SHP77 (cell line): ENCODE results near the gene ISOC2.
"Not testable (repeated sequence)": the region's sequence is repeated elsewhere in the genome, so short reads cannot be mapped to it uniquely, and the experiment has no call there.

Experiments
- DNase-seq, 2 experiments: peaks; one replicate each; lab custom pipeline; 2025; lab: John Stamatoyannopoulos, UW

The ISOC2 gene

DNA sequence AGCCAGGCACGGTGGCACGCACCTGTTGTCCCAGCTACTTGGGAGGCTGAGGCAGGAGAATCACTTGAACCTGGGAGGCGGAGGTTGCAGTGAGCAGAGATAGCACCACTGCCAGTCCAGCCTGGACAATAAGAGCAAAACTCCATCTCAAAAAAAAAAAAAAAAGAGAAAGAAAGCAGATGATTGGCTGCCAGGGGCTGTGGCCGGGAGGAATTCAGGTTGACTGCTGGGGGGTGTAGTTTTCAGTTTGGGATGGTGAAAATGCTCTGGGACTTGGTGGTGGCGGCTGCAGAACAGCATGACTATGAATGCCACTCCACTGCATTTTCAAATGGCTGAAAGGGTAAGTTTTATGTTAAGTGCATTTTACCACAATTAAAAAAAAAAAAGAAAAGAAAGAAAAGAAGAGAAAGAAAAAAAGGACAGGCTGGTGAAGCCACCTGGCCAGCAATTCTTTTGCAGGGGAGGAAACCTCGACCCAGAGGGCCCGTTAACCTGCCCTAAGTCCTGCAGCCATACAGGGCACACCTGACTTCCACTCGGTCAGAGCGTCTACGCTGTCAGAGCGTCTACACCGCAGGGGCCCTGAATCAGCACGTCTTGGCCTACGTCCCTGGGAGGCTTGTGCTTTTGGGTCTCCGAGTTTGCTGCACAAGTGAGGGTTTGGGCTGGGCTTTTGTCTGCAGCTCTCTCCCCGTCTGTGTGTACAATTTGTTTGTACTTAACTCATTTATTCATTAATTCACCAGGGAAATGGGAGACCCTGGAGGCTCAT, 3.6 kb downstream of the ISOC2 start:
- DNase-seq = no peak

DNA sequence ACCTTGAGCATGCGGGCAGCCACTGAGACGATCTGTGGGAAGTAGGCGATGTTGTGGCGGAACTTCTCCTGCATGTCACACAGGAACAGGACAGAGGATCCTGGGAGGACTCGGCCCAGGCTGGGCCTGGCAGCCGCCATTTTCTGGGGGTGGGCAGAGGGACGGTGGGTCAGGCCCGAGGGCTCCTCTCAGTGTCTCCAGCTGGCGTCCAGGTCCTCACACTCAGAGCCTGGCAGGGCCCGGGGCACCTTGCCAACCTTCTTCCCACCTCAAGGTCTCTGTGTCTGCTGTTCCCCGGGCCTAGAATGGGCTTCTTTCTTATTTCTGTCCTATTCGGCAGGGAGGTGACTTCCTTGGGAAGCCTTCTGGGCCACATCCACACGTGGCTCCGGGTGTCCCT, 5.1 kb downstream of the ISOC2 start:
- DNase-seq = no peak

DNA sequence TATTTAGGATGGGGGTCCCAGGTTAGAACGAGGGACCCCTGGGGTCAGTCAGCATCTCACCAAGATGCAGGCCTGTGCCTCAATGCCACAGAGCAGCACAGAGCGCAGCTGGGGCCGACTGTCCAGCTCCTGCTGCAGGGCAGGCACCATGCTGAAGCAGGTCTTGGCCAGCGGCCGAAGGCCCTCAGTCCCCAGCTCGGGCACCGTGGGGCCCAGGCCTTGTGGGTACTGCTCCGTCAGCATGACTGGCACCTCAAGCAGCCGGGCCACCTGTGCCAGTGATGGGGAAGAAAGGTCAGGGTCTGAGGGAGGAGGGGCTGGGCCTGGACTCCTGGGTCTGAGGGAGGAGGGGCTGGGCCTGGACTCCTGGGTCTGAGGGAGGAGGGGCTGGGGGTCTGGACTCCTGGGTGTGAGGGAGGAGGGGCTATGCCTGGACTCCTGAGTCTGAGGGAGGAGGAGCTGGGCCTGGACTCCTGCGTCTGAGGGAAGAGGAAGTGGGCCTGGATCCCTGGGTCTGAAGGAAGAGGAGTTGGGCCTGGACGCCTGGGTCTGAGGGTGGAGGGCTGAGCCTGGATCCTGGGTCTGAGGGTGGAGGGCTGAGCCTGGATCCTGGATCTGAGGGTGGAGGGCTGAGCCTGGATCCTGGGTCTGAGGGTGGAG, 5.7 kb downstream of the ISOC2 start:
- no peak for DNase-seq

DNA sequence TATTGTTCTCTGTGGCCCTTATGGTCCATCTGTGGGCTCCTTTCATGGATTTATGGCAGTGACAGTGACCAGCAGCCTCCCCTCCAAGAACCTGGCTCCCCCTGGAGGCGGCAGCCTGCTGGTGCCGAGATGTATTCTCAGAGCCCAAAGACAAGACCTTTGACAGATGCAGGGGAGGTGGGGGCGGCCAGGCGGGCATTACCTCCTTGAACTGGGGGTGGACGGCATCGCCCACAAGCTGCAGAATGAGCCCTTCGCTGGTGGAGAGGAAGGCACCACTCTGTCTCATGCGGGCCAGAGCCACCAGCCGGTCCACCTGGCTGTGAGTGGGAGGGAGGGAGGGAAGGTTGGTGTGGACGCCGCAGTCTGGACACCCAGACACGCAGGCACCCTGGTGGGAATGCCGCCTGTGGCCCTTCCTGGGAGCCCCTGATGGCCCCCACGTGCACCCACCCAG, 6.6 kb downstream of the ISOC2 start:
- peak; percentile 64 to 68 for DNase-seq

DNA sequence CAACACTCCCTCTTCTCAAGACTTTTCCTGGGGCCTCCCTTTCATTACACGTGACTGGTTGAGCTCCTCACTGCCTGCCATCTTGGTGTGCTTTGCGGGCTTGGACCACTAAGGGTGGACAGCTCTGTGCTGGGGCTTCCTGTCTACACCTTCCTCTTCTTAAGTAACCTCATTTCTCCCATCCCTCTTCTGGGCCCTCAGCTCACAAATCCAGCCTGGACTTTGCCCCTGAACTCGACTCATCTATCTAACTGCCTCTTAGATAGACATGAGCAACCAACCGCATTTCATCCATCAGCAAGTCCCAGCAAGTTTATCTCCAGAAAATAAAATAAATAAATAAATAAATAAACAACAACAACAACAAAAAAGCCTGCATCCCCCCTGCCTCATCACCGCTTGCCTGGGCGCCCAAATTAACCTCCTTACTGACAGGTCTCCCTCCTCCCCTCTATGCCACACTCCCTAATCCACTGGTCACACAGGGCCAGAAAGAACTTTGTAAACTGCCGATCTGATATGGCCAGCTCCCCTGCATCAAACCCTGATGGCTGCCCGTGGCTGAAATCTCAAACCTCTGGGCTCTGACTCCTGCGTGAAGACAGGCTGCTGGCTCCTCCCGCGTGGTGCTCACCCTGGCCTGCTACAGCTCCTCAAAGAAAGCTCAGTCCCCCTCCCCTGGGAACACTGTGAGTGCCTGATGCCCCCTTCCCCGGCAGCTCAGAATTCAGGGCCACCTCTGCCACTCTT, 7.8 kb downstream of the ISOC2 start:
- no peak for DNase-seq

DNA sequence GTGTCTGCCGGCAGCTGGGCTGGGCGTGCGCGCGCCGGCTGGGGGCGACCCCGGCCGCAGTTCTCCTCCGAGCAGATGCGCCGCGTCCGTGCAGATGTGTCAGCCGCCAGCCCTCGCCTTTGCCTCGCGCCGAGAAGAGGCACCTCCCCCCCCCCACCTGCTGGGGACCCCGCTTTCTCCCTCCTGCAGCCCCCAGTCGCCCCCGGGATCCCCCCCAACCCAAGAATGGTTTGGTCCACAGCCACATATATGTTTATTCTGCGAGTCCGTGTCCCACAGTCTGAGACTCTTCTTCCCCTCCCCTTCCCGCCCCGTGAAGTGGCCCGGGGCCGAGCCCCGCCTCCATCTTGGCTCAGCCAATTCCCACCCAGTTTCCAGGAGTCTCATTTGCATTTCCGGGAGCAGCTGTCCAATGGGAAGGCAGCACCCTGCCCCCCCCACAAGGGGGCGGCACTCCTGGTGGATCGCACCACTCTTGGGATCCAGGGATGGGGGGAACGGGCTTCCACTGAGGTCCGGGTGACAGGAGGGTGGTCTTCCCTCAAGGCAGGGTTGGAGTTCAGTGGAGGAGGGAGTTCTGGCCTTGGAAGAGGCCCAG, 8.6 kb downstream of the ISOC2 start:
- peak; percentile 70 to 85 for DNase-seq

DNA sequence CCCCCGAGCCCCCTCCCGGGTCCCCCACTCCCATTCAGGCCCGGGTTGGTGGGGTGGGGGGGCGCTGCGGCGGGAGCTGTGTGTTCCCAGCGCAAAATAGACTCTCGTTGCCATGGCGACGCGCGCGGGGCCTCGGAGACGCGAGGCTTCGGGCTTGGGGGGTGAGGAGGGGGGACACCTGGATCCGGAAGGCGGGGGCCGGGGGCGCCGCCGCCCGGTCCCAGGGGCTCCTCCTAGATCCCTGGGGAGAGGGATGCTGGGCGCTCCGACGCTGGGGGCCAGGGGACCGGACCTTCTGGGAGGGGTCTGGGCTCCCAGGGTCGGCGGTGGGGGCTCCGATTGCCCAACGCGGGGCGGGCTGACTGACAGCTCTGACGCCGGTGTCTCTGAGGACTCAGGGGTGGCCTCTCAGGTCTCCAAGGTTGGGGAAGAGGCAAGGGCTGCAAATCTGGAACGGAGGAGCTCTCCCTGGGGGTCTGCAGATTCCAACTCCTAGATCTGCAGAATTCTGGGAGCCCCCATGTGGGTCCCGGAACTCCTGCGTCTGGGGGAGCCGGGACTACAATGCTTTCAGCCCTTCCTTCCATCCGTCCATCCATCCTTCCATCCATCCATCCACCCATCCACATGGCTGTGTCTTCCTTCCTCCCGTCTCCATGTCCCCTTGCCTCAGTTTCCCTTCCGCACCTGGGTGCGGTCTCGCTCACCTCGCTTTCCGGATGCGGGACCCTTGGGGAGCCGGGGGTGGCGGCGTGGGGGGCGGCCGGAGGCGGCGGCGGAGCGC, 9.3 kb downstream of the ISOC2 start:
- no peak for DNase-seq

DNA sequence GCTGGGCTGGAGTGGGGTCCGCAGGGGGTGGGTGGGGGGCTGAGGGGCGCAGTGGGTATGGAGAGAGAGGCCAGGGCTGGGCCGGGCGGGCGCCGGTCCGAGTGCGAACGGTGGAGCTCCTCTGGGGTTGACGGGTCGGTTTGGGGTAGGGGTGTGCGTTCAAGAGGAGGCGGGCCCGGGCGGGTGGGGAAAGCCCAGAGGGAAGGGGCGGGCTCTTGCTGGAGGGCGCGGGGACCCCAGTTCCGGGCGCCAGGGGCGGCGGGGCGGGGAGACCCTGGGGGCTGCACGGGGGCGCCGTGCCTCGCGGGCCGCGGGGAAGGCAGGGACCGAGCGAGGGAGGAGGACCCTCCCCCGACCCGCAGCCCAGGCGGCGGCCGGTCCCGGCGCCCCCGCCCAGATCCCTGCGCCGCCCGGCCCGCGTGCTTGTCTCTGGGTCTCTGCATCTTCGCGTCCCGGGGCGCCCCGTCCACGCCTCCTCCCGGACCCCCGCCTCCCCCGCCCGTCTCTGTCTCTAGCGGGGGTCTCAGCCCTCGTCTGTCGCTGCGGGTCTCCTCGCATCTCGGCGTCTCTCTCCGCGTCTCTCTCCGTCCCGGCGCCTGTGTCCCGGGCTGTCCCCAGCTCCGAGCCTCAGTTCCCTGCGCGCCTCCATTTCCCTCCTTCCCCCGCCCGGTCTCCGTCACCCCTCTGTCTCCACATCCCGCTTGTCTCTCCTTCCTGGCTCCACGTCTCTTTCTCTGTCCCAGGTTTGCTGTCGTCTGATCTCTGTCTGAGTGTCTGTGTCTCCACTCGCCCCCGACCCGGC, 10.1 kb downstream of the ISOC2 start:
- DNase-seq = no peak

DNA sequence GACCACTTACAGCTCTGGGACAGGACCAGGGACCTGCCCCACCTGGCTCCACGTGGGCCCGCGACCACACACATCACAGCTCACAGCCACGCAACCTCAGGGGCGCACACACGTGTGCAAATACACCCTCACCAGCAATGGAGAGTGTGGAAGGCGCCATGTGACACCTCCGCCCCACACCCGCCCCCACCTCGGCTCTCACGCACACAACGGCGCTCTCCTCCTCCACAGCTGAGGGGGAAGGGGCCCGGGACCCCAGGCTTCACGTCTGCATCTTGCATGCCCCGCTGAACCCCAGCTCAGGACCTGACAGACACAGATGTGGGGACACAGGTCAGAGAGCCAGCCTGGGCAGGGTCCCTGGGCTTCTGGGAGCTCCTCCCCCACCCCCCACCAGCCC, 12.0 kb downstream of the ISOC2 start:
- DNase-seq = no peak

DNA sequence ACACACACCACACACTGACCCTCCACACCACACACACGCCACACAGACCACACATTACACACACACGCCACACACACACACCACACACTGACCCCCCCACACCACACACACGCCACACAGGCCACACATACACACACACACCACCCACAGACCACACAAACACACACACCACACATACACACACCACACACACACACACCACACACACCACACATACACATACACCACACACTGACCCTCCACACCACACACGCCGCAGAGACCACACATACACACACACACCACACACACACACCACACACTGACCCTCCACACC, 13.3 kb downstream of the ISOC2 start:
- DNase-seq = not testable (repeated sequence)

DNA sequence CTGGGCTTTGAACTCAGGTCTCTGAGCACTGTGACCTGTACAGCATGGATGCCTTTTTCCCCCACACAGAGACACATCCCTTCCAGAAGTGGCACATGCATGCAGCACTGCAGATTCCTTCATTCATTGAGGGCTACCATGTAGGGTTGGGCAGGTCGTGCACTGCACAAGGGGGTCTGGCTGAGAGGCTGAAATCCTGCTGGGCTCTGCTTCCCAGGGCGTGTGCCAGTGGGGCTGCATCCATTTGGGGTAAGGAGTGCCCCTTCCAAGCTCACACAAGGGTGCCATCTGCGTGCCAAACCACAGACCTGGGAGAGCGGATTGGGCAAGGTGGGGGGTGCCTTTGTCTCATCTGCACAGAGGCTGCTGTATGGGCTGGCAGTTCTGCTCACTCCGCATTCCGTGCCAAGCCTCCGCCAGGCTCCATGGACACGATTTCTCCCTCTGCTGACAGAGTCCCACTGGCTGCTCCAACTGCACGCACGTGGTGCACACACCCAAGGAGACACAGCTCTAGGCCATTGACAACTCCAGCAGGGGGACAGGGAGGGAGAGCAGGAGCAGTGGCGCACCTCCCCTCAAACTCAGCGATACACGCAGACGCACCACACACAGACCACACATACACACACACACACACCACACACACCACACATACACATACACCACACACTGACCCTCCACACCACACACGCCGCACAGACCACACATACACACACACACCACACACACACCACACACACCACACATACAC, 13.8 kb downstream of the ISOC2 start:
- peak; percentile 20 to 31 for DNase-seq

DNA sequence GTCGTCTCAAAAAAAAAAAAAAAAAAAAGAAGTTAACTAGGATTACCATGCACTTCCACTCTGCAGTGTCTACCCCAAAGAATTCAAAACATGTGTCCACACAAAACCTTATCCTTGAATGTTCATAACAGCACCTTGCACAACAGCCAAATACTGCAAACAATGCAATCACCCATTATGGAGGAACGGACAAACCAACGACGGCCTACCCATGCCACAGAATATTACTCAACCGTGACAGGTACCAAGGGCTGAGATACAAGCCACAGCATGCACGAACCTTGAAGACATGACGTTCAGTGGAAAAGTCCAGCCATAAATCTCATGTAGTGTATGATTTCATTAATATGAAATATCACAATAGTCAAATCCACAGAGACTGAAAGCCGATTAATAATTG, 15.4 kb downstream of the ISOC2 start:
- no peak for DNase-seq

DNA sequence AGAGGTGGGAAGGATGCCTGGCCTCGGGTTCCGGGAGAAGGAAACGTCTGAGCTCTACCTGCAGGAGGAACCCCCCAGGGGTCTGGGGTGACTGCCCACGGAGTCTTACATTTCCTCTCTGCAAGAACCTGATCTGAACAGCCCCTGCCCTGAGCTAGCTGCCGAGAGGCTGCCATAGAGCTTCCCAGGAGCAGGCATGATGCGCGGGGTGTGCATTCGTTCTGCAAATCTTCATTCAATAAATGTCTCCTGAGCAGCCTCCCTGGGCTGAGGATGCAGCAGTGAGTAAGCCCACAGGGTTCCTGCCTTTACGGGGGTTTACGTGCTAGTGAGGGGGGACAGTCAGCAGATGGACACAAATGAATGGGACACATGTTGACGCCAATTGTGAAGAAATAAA, 16.8 kb downstream of the ISOC2 start:
- DNase-seq = no peak

DNA sequence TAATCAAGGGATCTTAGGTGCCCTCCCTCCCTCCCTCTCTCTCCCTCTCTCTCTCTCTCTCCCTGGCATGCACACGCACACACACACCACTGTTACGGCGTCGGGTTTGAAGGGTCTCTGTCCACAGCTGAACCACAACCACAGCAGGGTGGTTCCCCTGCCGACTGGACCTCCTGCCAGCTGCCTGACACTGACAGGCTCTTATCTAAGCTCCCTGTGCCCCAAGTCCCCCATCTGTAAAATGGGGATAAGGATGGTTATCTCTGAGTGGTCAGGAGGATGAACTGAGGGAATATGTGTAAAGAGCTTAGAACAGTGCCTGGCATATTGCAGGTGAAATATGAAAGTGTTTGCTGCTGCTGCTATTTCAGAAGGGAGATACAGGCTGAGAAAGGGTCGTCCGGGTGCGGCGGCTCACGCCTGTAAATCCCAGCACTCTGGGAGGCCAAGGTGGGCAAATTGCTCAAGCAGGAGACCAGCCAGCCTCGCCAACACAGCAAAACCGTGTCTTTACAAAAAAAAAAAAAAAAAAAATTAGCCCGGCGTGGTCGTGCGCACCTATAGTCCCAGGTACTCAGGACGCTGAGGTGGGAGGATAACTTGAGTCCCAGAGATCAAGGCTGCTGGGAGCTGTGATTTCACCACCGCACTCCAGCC, 17.5 kb downstream of the ISOC2 start:
- no peak for DNase-seq

DNA sequence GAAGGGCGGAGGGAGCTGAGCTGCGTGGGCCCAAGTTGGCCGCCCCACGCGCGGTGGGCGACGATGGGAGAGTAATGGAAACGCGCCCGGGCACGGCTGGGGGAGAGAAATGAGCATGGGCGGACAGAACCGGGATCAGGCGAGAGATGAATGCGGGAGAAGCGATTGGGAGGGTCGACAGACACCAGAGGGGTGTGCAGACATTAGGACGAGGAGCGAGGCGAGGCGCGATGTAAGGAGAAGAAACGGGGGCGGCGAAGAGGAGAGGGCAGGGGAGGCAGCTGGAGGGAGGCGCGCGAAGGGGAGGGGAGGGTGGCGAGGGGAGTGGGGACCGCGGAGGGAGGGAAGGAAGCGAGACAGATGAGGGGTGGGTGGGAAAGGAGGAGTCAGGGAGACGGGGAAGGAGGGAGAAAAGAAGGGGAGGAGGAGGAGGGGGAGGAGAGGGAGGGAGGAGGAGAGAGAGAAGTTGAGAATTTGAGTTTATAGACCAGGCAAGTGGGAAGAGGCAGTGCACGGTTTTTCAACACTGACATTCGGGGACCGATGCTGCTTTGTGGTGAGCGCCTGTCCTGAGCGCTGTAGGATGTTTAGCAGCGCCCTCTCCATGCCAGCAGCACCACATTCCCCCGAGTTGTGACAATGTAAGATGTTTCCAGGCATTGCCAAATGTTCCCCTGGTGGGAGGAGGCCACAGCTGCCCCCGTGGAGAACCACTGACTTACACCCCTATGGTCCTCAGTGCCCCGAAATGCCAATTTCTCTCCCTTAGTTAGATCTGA, 18.2 kb downstream of the ISOC2 start, which contains the start of gene SHISA7:
Gene SHISA7 (minus strand): TSS at position 256 of the 779 bp plus-strand sequence. CDS start 437 bp downstream, outside the sequence.
- no peak for DNase-seq

DNA sequence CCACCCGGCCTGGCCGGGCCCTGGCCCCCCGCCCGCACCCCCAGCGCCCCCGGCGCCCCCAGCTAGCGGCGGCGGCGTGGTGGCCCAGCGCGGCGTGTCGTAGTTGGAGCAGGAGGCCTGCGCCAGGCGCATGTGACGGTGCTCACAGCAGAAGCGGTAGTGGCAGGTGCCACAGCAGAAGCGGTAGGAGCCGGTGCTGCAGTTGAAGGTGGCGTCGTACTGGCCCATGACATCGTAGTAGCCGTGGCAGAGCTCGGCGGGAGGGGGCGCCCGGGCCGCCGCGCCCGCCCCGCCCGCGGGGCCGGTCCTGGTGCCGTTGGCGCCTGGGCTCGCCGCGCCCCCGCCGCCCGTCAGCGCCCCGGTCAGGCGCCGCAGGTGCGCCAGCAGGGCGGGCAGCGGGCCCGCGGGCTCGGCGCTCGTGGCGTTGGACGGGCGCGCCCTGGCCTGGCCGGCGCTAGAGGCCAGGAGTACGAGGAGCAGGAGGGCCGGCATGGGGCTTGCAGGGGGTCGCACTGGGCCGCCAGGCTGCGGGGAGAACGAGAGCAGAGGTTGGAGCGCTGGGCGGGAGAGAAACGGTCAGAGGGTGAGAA, 19.0 kb downstream of the ISOC2 start:
- peak in 1 of 2 experiments; percentile 7 for DNase-seq

DNA sequence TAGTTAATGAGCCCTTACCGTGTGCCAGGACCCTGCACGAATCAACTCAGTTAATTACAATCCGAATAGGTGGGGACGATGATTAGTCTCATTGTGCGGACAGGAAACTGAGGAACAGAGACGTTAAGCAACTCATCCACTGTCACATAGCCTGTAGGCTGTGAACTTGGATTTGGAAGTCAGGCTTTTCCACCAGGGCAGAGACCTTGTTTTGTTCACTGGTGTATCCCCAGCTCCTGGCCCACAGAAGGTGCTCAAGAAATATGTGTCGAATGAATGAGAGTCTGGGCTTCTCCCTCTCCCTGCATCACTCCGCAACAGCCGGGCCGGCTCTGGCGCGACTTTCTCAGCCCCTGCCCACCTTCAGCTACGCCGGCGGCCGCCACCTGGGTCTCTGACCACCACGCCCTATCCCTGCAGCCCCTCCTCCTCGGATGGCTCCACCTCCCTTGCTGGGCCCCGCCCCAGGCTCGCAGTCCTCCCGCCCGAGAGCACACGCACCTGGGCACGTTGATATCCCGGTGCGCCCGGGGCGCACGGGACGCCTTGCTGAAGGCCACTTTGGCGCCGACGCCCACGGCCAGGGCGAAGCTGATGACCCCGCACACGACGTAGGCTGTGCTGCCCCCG, 19.6 kb downstream of the ISOC2 start:
- DNase-seq = no peak

DNA sequence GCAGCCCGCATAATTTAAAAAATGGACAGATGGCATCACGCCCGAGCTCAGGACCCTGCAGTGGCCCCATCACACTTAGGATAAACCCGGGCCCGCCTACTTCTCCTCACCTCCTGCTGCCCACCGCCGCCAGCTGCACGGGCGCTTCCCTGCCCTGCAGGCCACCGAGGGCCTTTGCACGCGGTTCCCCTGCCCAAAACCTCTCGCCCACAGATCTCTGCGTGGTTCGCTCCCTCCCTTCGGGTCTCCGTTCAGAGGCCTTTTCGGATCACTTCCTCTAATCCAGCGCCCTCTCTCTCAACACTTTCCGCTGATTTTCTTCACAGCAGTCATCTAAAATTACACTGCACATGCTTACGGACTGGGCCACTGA, 20.1 kb downstream of the ISOC2 start:
- no peak for DNase-seq
